Prostate gland (tissue), 2 donors: Measurements from ENCODE around the gene POLD1. TPM values are rescaled to one million over a fixed set of nuclear protein-coding genes. Genes with fewer than 3 reads are reported as not detected.
A peak's percentile ranks its signal among the peaks of the same experiment; 100 is the strongest.

ENCODE experiments used
- DNase-seq: peaks from one replicate; pipeline ENCODE4 v3.0.0-alpha.2; 2019; ENCODE audit warnings: low spot score
- H3K27ac ChIP-seq, 2 donors: fragments of 200-600 bp; sonication (generic); 2 replicates each; pipeline ENCODE4 v1.5.1; 2017 to 2019
- H3K27me3 ChIP-seq: fragments of 200-600 bp; sonication (generic); replicated peaks from 2 replicates; pipeline ENCODE4 v1.5.1; 2019; ENCODE audit not compliant: insufficient read depth
- H3K36me3 ChIP-seq, 2 donors: fragments of 200-600 bp; sonication (generic); 1 replicate in 1 of 2; 2 replicates in 1 of 2; pipeline versions ENCODE4 v1.5.1 to v1.8.1; 2017 to 2019
- H3K4me1 ChIP-seq: fragments of 200-600 bp; sonication (generic); replicated peaks from 2 replicates; pipeline ENCODE4 v1.5.1; 2019
- H3K4me3 ChIP-seq, 2 donors: fragments of 200-600 bp; sonication (generic); 2 replicates each; pipeline ENCODE4 v1.5.1; 2017 to 2019
- H3K9me3 ChIP-seq: fragments of 200-600 bp; sonication (generic); 2 replicates; pipeline ENCODE4 v1.5.1; 2017
- POLR2A ChIP-seq: fragments of 450-650 bp; IDR thresholded peaks from one replicate; pipeline ENCODE4 v1.6.1; 2016; ENCODE audit warnings: antibody characterized with exemption, mild to moderate bottlenecking
- POLR2AphosphoS5 ChIP-seq: sonication (generic); formaldehyde crosslinking; IDR thresholded peaks from one replicate; pipeline ENCODE4 v1.6.1; 2017; ENCODE audit warnings: antibody characterized with exemption
- WGBS: methylation state at CpG from one replicate; pipeline ENCODE4 v1.1.5; 2018; 5-methylcytosine and 5-hydroxymethylcytosine counted together
- intact Hi-C: fragments of 100-400 bp; cut with DNase I; formaldehyde crosslinking; loops from one replicate; pipeline ENCODE4 v1.14.2; 2022
- total RNA-seq, 2 donors: library from RNA; depleted of rRNA; stranded (reverse); fragments of >200 nt; gene quantifications; one replicate each; pipeline ENCODE4 v1.1.0, GENCODE V29; 2016
- TF ChIP-seq, protein P1 (sequence below), 4 experiments: fragments of 200-600 bp in 2 of 4; fragments of 450-650 bp in 2 of 4; sonication (generic) in 2 of 4; IDR thresholded peaks; 1 replicate in 3 of 4; 2 replicates in 1 of 4; pipeline ENCODE4 v1.5.1; 2016 to 2019; ENCODE audit warnings: antibody characterized with exemption in 4 of 4, mild to moderate bottlenecking in 2 of 4, moderate library complexity in 2 of 4

The POLD1 gene
- total RNA-seq, 2 donors from 2014 or later, result 15.6 to 35.7 TPM

DNA sequence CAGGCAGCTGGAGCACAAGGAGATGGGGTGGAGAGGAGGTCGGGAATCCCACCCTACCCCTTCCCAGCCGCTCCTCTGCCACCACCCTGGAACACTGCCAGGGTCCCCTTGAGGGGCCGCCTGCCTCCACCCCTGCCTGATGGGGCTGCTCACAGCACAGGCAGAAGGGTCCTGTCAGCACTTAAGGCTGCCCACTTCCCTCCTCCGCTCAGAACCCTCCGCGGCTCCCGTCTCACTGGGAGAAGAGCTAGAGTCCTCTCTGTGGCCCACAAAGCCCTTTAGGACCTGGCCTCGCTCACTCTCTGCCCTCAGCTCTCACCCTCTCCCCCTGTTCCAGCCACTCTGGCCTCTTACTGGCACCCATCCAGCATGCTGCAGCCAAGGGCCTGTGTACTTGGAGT lies 3.4 kb upstream of the POLD1 start:
- 78% methylated on average over 8 of the region's 8 CpGs for WGBS
- peaks cover 7 to 33% of the 10 kb centered on the region in 2 donors for H3K36me3 ChIP-seq
- intact Hi-C loops, result loop anchor here (10.0 kb wide), 1 partner anchor 424 kb away; no protein-coding TSS in a partner anchor

DNA sequence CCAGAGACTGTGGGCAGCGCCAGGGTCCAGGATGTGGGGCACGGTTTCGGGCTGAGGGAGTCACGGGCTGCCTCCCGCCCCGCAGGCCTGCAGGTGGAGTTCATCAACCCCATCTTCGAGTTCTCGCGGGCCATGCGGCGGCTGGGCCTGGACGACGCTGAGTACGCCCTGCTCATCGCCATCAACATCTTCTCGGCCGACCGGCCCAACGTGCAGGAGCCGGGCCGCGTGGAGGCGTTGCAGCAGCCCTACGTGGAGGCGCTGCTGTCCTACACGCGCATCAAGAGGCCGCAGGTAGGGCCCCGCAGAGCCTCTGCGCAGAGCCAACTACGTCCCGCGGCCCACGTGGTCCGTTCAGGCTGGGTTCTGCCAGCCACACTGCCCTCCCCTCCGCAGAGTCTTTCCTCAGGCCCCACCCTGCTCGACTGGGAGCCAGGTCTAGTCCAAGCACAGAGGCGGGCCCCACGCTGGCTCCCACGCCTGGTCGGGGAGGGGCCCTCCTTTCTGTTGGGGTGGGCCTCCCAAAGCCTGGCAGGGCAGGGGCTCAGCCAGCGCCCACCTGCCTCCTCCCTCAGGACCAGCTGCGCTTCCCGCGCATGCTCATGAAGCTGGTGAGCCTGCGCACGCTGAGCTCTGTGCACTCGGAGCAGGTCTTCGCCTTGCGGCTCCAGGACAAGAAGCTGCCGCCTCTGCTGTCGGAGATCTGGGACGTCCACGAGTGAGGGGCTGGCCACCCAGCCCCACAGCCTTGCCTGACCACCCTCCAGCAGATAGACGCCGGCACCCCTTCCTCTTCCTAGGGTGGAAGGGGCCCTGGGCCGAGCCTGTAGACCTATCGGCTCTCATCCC lies 2.0 kb upstream of the POLD1 start:
- H3K4me3 ChIP-seq, result no peak overlapping the region
- no peaks in the 10 kb centered on the region for H3K27me3 ChIP-seq
- H3K4me1 ChIP-seq, result peaks cover 5% of the 10 kb centered on the region
- H3K27ac ChIP-seq, result no peak overlapping the region
- no peak for DNase-seq
- no peaks in the 10 kb centered on the region for H3K9me3 ChIP-seq
- intact Hi-C loops, result loop anchor here (10.0 kb wide), 1 partner anchor 423 kb away; no protein-coding TSS in a partner anchor
- TF ChIP-seq, protein P1, sequence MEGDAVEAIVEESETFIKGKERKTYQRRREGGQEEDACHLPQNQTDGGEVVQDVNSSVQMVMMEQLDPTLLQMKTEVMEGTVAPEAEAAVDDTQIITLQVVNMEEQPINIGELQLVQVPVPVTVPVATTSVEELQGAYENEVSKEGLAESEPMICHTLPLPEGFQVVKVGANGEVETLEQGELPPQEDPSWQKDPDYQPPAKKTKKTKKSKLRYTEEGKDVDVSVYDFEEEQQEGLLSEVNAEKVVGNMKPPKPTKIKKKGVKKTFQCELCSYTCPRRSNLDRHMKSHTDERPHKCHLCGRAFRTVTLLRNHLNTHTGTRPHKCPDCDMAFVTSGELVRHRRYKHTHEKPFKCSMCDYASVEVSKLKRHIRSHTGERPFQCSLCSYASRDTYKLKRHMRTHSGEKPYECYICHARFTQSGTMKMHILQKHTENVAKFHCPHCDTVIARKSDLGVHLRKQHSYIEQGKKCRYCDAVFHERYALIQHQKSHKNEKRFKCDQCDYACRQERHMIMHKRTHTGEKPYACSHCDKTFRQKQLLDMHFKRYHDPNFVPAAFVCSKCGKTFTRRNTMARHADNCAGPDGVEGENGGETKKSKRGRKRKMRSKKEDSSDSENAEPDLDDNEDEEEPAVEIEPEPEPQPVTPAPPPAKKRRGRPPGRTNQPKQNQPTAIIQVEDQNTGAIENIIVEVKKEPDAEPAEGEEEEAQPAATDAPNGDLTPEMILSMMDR (IDR thresholded peaks at IDR 0.05), result no peak
- TF ChIP-seq POLR2AphosphoS5 (no peak), POLR2A (no peak)
- 90% methylated on average over 45 of the region's 58 CpGs for WGBS
- H3K36me3 ChIP-seq, result peaks cover 7 to 33% of the 10 kb centered on the region in 2 donors

More for the DNA sequence above, 3.4 kb upstream of the POLD1 start:
- Histone ChIP-seq H3K4me3 (no peak overlapping the region), H3K4me1 (peaks cover 5% of the 10 kb centered on the region), H3K27me3 (no peaks in the 10 kb centered on the region), H3K9me3 (no peaks in the 10 kb centered on the region), H3K27ac (no peak overlapping the region)
- no peak for TF ChIP-seq POLR2AphosphoS5
- TF ChIP-seq POLR2A, result no peak
- TF ChIP-seq, protein P1 (IDR thresholded peaks at IDR 0.05), result no peak
- no peak for DNase-seq

DNA sequence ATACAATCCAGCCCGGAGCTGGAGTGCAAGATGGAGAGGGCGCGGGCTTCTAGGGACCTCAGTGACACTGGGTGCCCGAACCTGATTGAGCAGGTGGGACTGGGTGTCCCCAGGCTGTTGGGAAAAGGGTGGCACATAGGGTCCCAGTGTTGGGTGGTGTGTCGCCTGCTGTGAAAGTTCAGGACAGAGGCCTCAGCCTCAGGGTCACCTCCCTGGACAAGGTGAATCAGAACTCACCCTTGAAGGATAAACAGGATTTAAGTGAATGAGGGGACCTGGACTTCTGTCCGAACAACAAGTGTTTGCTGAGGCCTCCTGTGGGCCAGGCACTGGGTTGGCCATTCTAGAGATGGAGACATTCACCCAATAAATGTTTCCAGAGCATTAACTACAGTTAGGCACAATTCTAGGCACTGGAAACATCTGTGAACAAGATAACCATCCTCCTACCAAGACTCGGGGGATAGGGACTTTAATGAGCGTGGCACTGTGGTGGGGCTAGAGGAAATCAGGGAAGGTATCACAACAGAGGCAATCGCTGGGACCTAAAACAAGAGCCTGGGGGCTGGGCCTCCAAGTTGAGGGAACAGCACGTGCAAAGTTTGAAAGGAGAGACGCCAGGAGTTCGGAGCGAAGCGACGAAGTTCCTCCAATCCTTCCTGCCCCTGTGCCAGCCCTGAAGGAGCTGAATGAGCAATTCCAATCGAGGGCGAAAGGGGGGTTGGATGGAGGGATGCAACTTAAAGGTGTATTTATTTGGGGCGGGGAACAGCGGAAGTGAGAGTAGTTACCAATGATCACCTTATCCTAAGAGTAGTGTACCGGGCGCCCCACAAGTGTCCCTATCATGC lies 921 bp upstream of the POLD1 start:
- intact Hi-C loops, result loop anchor here (10.0 kb wide), 1 partner anchor 422 kb away; no protein-coding TSS in a partner anchor
- H3K27me3 ChIP-seq, result no peaks in the 10 kb centered on the region
- 43% methylated on average over 21 of the region's 21 CpGs for WGBS
- peak overlapping the region; percentile 72 to 82 for H3K27ac ChIP-seq
- TF ChIP-seq, protein P1 (IDR thresholded peaks at IDR 0.05), result no peak
- TF ChIP-seq POLR2A (no peak), POLR2AphosphoS5 (no peak)
- H3K9me3 ChIP-seq, result no peaks in the 10 kb centered on the region
- H3K4me1 ChIP-seq, result peaks cover 5% of the 10 kb centered on the region
- peak overlapping the region; percentile 41 to 63 for H3K4me3 ChIP-seq
- H3K36me3 ChIP-seq, result peaks cover 7 to 29% of the 10 kb centered on the region in 2 donors
- peak; percentile 23 for DNase-seq

DNA sequence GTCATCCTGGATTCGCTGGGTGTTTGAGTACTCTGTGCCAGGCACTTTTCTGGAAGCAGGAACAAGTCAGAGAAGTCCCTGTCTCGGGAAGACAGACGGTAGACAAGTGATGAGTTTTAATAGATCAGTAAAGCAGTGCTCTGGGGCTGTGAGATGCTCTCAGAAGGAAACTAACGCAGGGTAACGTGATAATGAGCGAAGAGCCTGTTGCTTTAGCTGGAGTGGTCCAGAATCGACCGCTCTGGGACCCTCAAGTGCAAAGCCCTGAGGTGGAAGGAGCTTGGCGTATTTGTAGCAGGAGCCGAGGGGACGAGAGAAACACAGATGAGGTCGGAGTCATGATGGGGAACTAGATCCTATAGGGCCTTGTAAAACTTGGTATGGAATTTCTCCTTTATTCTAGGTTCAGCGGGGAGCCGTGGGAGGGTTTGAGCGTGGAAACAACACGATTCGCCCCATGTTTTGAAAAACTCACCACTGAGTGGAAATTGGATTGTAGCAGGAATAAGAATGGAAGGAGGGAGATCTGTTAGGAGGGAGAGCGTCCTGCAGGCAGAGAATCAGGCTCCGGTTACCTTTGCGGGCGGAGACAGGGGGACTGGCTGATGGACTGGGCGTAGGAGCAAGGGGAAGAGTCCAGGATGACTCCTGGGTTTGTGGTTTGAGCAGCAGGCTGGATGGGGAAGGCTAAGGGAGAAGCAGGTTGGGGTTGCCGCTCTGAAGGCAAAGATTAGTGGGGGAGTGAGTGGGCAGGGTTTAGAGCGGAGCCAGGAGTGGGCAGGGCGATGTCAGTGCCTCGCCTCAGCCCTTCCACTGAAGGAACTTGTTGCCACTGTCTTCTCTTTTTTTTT lies 763 bp downstream of the POLD1 start:
- WGBS, result 9% methylated on average over 26 of the region's 26 CpGs
- Histone ChIP-seq H3K4me1 (peaks cover 5% of the 10 kb centered on the region), H3K27me3 (no peaks in the 10 kb centered on the region), H3K9me3 (no peaks in the 10 kb centered on the region), H3K27ac (peak overlapping the region; percentile 72 to 82), H3K36me3 (peaks cover 3 to 14% of the 10 kb centered on the region in 2 donors), H3K4me3 (peak overlapping the region; percentile 41 to 63)
- TF ChIP-seq POLR2AphosphoS5 (no peak), POLR2A (no peak)
- TF ChIP-seq, protein P1 (IDR thresholded peaks at IDR 0.05), result no peak
- intact Hi-C loops, result loop anchor here (10.0 kb wide), 1 partner anchor 420 kb away; no protein-coding TSS in a partner anchor
- no peak for DNase-seq
